Daoy (cell line): ENCODE measurements around the gene ANKH. TPM values are rescaled to one million over a fixed set of nuclear protein-coding genes. Genes with fewer than 3 reads are reported as not detected.
A peak's percentile ranks its signal among the peaks of the same experiment; 100 is the strongest.
"Not testable (repeated sequence)": the region's sequence is repeated elsewhere in the genome, so short reads cannot be mapped to it uniquely, and the experiment has no call there.

Source experiments
- DNase-seq: peaks from one replicate; pipeline ENCODE4 v3.0.0-alpha.2; 2015; ENCODE audit warnings: low read depth
- total RNA-seq: library from RNA; depleted of rRNA; stranded (reverse); fragments of >200 nt; shearing (Covaris generic); gene quantifications from 2 replicates; pipeline ENCODE4 v1.2.3, GENCODE V29; 2014

Gene ANKH
- total RNA-seq, 1 experiment from 2014 or later: 27.2 TPM

DNA sequence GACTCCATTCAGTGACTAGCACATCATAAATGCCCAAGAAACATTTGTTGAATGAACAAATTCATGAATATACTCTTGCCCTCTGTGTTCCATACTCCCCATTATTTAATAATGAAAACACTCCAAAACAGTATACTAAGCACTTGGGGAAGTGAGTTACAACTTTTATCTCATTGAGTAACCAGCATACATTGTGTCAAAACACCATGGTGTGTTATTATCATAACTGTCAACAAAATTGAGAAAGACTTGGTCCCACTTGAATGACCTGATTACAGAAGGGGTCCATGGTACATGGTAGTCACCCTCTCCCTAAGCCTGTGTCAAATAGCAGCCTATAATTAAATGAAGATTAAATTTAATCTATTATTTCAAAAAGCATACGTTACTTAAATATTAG is 16.2 kb downstream of the ANKH start:
- DNase-seq: no peak

DNA sequence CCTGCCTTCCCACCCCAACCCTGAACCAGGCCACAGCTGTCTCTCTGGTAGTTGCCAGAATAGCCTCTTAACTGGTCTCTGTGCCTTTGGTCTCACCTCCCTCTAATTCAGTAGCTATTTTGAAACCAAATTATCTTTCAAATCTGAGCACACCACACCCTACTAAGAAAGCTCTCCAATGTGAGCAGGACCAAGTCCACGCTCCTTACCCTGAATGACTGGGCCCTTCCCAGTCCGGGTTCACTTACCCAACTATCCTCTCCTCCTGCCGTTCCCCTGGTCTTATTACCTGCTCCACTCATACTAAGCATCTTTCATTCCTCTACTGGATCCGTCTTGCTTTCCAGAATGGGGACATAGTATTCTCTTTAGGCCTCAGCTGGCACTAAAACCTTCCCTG is 16.8 kb downstream of the ANKH start:
- no peak for DNase-seq

GRCh38 chr5:14853685-14854084 is 17.9 kb downstream of the ANKH start:
- no peak for DNase-seq

- DNase-seq: no peak
Observed at GRCh38 chr5:14852779-14853178, 18.8 kb downstream of the ANKH start.

GRCh38 chr5:14851999-14852526 is 19.5 kb downstream of the ANKH start:
- no peak for DNase-seq

- DNase-seq: no peak
Observed at GRCh38 chr5:14851597-14851996, 20.0 kb downstream of the ANKH start.

GRCh38 chr5:14851050-14851419 is 20.5 kb downstream of the ANKH start:
- no peak for DNase-seq

DNA sequence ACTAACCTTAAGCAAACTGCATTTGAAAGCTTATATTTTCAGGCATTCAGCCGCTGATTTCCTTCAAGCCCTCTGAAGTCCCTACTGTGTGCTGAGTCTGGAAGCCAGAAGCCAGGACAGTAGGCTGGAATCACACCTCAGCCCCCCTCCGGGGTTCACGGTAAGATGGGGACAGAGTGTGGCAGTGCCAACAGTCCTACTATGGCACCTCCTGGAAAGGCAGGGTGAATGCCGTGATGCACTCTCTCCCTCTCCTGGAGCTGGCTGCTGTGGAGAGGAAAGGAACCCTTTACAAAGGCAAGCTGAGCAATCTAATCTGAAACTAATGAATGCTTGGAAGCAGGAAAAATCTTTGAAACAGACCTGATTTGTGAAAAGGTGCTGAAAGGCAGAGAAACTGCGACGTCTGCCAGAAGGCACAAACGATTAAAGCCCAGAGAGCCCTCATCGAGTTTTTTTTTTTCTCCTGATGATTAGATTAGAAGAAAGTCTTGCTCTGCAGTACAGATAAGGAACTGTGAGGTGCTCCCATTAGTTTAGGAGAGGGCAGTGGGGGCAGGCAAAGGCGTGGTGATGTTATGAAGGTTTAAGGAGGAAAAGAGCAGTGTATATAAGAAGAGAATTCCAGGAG is 21.0 kb downstream of the ANKH start:
- DNase-seq: no peak

- no peak for DNase-seq
Observed at GRCh38 chr5:14849516-14850294, 21.9 kb downstream of the ANKH start.

DNA sequence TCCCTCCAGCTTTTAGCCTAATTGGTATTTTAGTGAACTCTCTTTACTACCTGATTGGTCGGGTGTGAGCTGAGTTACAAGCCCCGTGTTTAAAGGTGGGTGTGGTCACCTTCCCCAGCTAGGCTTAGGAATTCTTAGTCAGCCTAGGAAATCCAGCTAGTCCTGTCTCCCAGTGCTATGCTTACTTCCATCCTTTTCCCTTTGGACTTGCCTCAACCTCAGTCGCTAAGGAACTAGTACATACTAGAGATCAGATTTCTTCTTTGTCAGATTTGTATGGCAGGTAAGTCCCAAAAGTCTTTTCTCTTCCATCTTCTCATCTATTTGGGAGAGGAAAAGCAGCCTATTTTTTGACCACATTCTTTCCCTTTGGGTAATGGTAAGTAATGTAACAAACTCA is 22.6 kb downstream of the ANKH start:
- not testable (repeated sequence) for DNase-seq

- no peak for DNase-seq
Observed at GRCh38 chr5:14848385-14848784, 23.2 kb downstream of the ANKH start.

DNA sequence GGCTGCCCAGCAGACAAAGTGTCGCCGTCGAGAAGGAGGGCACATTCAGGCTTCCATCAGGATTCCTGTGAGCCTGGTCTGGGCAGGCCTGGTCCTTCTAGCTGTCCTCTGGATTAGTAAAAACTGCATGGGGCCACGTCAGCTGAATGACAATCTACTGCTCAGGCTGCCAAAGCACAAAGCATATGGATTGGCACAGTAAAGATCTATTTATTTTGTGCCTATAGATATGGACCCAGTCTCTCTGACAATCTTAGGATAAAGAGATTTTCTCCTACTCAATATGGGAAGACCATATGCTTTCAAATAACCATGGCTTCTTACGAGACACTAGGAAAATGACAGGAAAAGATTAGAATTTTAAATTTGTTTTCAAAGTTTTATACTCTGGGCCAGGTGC is 24.1 kb downstream of the ANKH start:
- no peak for DNase-seq

DNA sequence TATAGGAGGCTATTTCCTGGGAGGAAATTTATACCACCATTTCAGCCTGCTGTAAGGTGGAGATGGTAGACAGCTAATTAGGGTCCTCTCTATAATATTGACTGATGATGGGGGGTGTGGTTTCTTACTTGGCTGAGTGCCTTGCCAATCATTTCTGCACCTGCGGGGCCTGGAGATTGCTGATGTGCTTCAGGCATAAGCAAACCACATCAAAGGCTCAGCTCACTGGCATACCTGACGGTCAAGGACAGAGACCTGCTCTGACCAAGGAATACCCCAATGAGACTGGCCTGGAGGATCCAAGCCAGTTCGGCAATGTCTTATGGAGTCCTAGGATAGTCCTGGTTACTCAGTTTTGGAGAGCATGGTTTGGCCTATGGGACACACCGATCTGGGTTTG is 29.5 kb downstream of the ANKH start:
- no peak for DNase-seq

GRCh38 chr5:14840624-14841023 is 31.0 kb downstream of the ANKH start:
- DNase-seq: no peak

DNA sequence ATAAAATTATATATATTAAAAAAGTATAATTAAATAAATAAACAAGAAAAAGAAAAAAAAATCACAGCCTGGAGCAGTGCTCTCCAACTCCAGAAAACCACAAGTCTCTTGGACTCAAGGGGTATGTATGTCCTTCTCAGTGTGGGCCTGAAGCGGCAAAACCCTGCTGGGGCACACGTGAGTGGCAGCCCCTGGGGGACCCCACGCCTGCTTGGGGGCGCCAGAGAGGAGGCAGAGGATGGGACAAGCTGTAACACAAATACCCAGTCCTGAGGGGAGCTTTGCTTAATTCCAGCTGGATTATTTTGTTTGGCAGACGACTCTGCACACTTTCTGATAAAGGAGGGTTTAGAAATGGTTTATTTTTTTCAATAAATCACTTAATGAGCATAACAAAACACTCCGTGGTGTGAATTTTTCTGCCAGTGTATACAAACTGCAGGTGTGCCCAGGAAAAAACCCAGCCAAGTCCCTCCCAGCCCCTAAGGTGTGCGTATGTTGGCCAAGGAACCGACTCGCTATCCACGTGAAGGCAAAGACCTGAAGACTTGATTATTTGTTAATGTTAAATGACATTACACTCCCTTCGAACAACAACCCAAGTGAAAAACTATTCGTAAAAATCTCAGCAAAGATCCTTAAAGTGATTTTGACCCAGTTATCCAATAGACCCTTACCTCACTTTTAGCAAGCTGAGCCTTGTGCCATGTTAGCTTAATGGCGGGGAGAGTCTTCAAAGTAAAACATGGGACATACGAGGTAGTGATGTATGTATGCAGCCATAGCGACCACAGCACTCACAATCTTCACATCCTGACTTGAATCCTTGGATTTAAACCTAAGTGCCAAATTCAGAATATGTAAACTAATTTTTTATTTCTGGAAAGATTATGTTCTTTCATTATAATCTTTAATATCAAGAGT is 32.9 kb downstream of the ANKH start:
- DNase-seq: no peak

DNA sequence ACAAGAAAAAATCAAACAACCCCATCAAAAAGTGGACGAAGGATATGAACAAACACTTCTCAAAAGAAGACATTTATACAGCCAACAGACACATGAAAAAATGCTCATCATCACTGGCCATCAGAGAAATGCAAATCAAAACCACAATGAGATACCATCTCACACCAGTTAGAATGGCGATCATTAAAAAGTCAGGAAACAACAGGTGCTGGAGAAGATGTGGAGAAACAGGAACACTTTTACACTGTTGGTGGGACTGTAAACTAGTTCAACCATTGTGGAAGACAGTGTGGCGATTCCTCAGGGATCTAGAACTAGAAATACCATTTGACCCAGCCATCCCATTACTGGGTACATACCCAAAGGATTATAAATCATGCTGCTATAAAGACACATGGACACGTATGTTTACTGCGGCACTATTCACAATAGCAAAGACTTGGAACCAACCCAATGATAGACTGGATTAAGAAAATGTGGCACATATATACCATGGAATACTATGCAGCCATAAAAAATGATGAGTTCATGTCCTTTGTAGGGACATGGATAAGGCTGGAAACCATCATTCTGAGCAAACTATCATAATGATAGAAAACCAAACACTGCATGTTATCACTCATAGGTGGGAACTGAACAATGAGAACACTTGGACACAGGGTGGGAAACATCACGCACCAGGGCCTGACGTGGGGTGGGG is 34.0 kb downstream of the ANKH start:
- not testable (repeated sequence) for DNase-seq

- DNase-seq: peak; percentile 26
Observed at GRCh38 chr5:14834584-14835550, 36.7 kb downstream of the ANKH start.

DNA sequence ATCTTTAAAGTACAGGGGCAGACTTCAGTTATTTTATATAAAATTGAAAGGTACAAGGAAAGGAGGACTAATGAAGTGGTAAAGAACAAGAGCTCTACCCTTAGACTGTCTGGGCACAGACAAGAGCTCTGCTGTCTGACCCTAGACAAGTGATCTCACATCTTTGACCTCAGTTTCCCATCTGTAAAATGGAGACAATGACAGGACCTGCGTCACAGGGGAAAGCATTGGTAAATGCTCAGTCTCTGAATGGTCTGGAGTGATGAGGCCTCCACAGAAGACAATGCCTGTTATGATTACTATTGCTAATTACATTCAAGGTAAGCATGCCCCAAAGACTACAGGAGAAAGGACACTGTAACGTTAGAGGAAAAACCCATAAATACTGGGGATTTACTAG is 37.5 kb downstream of the ANKH start:
- DNase-seq: no peak

- DNase-seq: no peak
Observed at GRCh38 chr5:14831006-14831338, 40.6 kb downstream of the ANKH start.

DNA sequence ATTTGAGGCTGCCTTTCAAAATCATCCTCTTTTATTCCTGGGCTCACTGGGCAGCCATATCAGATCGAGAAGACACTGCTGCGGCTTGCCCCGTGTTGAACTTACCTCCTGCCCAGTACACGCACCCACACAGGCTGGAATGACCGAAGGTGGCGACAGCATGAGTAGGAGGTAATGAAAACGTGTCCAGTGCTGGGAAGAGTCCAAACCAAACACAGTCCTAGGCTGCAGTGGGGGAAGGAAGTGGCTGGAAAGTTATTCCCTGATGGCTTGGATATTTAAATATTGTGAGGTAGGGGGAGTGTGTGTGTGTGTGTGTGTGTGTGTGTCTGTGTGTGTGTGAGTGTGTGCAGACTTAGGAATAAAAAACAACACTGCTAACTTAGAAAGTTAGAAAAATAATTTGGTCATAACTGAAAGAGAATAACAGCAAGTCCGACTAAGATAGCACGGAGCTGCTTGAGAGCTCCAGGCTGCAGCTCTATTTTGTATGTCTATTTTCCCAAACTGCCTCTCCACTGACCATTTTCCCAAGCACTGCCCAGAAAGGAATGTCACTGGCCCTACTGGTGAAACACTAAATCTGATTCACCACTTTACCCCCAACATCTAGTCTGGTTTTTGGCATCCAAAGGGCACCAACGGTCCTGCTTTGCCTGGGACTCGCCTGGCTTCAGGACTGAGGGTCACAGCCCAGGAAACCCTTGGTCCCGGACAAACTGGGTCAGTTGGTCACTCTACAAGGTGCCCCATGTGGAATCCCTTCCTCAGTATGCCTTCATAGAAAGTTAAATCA is 41.2 kb downstream of the ANKH start:
- DNase-seq: peak; percentile 80
